AG04449 (cell line): Measurements from ENCODE around the gene MGAT4A.

ENCODE experiments used
- CTCF ChIA-PET: fragments of 350-600 bp; formaldehyde crosslinking; extraction: SDS; loops from one replicate; lab custom pipeline; 2021; ENCODE audit warnings: antibody characterized with exemption; lab: Yijun Ruan, JAX
- POLR2A ChIA-PET: fragments of 400-600, 350-600 bp; formaldehyde crosslinking; extraction: SDS; loops from one replicate; lab custom pipeline; 2020; ENCODE audit warnings: antibody characterized with exemption, inconsistent platforms; lab: Yijun Ruan, JAX
- DNase-seq: peaks from one replicate; pipeline ENCODE4 v3.0.0-alpha.2; 2010; ENCODE audit warnings: low read depth, low spot score
- H3K4me3 ChIP-seq: 2 replicates; pipeline ENCODE4 v1.5.1; 2011; ENCODE audit warnings: low read depth, mild to moderate bottlenecking, control low read depth, low read length
- TF ChIP-seq, protein P1 (sequence below): IDR thresholded peaks from one replicate; pipeline ENCODE4 v1.5.1; 2011; ENCODE audit warnings: mild to moderate bottlenecking, moderate library complexity, low read length, control low read depth, inconsistent platforms; ENCODE audit not compliant: insufficient read depth; ENCODE audit errors: missing control alignments

MGAT4A gene

DNA sequence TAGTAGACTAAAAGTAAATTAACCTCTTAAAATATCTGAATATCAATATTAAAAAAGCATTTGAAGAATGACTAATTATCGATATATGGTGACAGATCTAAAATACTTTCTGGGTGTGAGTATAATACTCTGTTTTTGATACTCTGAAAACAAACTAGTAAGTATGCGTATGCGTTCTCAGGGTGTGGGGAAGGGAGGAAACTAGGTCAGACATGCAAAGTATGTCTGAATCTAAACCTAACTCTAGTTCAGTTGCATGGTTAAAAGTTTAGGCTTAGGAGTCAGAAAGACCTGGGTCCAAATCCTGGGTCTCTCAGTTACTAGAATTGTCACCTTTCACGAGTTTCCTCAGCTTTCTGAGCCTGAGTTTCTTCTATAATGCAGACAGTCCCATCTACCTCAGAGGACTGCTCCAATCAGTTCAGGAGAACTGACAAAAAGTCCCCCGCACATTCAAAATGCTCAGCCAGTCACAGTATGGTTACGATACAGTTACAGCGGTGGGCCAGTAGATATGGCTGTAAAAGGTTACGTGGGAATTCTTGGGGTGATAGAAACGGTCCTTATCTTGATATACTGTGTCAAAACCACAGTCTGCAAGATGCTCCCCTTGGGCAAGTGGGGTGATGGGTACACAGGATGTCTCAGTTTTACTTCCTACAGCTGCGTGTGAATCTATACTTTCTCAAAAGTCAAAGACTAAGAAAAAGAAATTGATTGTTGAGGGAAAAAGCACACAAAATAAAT is 93.4 kb downstream of the MGAT4A start:
- POLR2A ChIA-PET = no interaction called here
- TF ChIP-seq, protein P1, sequence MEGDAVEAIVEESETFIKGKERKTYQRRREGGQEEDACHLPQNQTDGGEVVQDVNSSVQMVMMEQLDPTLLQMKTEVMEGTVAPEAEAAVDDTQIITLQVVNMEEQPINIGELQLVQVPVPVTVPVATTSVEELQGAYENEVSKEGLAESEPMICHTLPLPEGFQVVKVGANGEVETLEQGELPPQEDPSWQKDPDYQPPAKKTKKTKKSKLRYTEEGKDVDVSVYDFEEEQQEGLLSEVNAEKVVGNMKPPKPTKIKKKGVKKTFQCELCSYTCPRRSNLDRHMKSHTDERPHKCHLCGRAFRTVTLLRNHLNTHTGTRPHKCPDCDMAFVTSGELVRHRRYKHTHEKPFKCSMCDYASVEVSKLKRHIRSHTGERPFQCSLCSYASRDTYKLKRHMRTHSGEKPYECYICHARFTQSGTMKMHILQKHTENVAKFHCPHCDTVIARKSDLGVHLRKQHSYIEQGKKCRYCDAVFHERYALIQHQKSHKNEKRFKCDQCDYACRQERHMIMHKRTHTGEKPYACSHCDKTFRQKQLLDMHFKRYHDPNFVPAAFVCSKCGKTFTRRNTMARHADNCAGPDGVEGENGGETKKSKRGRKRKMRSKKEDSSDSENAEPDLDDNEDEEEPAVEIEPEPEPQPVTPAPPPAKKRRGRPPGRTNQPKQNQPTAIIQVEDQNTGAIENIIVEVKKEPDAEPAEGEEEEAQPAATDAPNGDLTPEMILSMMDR = no peak
- H3K4me3 ChIP-seq = no peak overlapping the region
- CTCF ChIA-PET = no interaction called here
- no peak for DNase-seq

DNA sequence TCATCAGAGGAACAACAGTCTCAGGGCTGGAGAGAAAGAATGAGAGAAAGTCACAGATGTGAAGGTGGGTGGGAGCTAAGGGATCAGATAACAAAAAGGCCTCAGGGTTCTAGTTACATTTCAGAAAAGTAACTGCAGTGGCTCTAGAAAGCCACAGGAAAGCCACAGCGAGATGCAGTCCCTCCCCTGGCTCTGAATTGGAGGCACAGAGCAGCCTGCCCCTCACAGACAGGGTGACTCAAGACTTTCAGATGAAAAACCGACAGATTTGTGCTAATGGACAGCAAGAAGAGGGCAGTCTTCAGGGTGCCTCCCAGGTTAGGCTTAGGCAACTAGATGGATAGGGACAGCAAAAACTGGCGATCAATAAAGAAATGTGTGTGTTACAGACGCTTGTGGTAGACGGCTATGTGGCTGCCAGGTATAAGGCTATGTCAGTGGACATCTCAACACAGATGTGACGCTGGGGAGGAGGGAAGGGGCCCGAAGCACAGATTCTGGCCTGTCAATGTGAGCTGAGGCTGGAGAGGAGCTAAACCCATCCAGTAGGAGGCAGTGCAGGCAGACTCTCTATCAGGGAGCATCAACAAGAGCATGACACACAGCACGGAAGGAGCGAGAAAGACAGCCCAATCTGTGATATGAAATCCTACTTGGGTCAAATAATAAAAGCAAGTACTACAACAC is 96.4 kb downstream of the MGAT4A start:
- no peak overlapping the region for H3K4me3 ChIP-seq
- TF ChIP-seq, protein P1 = no peak
- DNase-seq = no peak
- POLR2A ChIA-PET = no interaction called here
- CTCF ChIA-PET = interaction anchor here (2.1 kb wide), 1 partner anchor 15 kb away, joined by 5 read pairs; no protein-coding TSS in a partner anchor

DNA sequence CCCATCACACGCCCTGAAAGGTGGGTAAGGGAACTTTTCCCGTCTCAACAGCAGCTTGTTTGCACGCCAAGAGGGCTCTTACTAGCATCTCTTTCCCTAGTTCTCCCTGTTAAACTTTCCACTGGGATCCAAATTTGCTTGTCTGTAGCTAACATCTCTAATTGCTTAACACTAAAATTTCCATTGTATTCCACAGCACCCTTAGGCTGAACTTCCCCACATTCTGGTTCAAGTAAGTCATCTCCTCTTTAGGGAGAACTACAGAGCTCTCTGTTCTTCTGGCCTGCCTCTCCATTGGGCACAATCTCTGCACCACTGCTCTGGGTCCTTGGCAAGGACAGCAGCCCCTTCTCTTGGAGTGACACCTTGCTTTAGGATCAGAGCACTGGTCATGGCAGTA is 98.6 kb downstream of the MGAT4A start:
- no peak for DNase-seq
- CTCF ChIA-PET = interaction anchor here (1.1 to 2.0 kb wide), 2 partner anchors 13 to 17 kb away, joined by 3 to 4 read pairs; no protein-coding TSS in a partner anchor
- POLR2A ChIA-PET = no interaction called here
- TF ChIP-seq, protein P1 = no peak
- no peak overlapping the region for H3K4me3 ChIP-seq

DNA sequence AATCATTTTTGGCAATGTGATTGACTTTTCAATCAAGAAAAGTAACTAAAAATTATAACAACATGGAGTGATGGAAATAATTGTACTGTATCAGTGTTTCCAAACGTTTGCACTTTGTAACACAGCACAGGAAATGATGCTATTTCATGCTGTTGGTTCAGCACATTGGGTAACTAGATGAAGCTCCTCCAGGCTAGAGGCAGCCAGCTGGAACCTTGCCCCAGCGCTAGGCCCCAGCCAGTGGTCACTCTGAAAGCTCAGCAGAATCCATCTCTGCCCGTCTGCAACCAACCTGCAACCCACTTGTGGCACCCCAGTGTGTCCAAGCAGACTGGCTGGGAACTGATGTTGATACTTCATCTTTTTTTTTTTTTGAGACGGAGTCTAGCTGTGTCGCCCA is 107.3 kb downstream of the MGAT4A start:
- POLR2A ChIA-PET = no interaction called here
- TF ChIP-seq, protein P1 = no peak
- DNase-seq = no peak
- CTCF ChIA-PET = no interaction called here
- no peak overlapping the region for H3K4me3 ChIP-seq

DNA sequence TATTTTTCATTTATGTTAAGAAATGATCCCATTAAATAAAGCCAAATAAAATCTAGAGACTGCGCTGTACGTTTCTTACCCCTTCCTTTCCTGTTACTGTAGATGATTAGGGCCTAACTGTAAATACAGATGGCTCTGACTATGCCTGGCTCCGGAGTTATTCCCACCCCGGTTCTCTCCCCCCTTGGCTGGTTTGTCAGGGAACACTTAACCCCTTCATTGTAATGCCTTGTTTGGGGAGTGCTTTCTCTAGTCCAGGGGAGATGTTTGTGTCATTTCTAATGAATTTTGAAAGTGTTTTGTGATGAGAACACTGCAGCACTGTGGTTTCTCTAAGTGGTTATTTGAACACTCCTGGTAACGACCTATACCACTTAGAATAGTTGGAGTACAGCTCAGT is 113.8 kb downstream of the MGAT4A start:
- CTCF ChIA-PET = interaction anchor here (1.0 to 2.2 kb wide), 2 partner anchors 232 to 449 kb away, joined by 3 to 9 read pairs; no protein-coding TSS in a partner anchor
- no peak for DNase-seq
- H3K4me3 ChIP-seq = no peak overlapping the region
- TF ChIP-seq, protein P1 = no peak
- POLR2A ChIA-PET = no interaction called here

DNA sequence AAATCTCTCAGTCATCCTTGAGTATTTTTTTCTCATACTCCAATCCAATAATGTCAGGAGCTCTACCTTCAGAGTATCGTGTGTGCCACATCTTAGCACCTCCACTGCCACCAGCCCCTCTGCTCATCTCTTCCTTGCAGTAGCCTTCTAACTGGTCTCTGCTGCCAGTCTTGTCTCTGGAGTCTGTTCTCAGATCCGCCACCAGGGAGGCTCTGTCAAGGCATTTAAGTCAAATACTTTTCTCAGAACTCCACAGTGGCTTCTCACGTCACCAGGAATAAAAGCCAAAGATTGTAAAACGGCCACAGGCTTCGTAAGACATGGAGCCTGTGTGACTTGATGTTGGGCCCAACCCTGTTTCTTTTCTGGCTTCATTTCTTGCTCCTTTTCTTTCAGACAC is 115.5 kb downstream of the MGAT4A start:
- ChIA-PET CTCF (no interaction called here), POLR2A (no interaction called here)
- H3K4me3 ChIP-seq = no peak overlapping the region
- no peak for DNase-seq
- TF ChIP-seq, protein P1 = no peak
